WTC11 (cell line): ENCODE measurements around the gene CIB2. TPM values are rescaled to one million over a fixed set of nuclear protein-coding genes. Genes with fewer than 3 reads are reported as not detected.

ENCODE experiments used
- ATAC-seq: fragments of 200-7000 bp; cut with Tn5 transposase; 2 replicates; pipeline ENCODE4 v1.10.0; 2021; ENCODE audit warnings: mild to moderate bottlenecking, moderate library complexity
- CTCF ChIA-PET: fragments of 300-600 bp; sonication (Branson Sonifier 250); formaldehyde crosslinking; loops from one replicate; lab custom pipeline; 2021; ENCODE audit warnings: antibody characterized with exemption; lab: Charles Lee
- POLR2A ChIA-PET: fragments of 350-600 bp; sonication (Branson Sonifier 250); formaldehyde crosslinking; loops from one replicate; lab custom pipeline; 2021; ENCODE audit warnings: antibody characterized with exemption; lab: Charles Lee
- DNase-seq: peaks from one replicate; pipeline ENCODE4 v3.0.0; 2021; ENCODE audit warnings: low spot score
- H3K27ac Mint-ChIP-seq: 2 replicates; pipeline ENCODE4 v1.8.0; 2021; ENCODE audit warnings: mixed read lengths
- H3K27me3 Mint-ChIP-seq: 2 replicates; pipeline ENCODE4 v1.8.0; 2021; ENCODE audit warnings: low read depth, mild to moderate bottlenecking, moderate library complexity, mixed read lengths
- H3K36me3 Mint-ChIP-seq: 2 replicates; pipeline ENCODE4 v1.8.0; 2021; ENCODE audit warnings: mixed read lengths
- H3K4me1 Mint-ChIP-seq: 2 replicates; pipeline ENCODE4 v1.8.0; 2022; ENCODE audit warnings: mixed read lengths
- H3K4me3 Mint-ChIP-seq: 2 replicates; pipeline ENCODE4 v1.8.0; 2021; ENCODE audit warnings: mild to moderate bottlenecking, moderate library complexity, mixed read lengths
- H3K9me3 Mint-ChIP-seq: 2 replicates; pipeline ENCODE4 v1.8.0; 2021; ENCODE audit warnings: mixed read lengths
- CREB1 ChIP-seq: sonication (generic); formaldehyde crosslinking; IDR thresholded peaks from 2 replicates; pipeline ENCODE4 v1.8.0; 2023; ENCODE audit warnings: mild to moderate bottlenecking, missing genetic modification reagents
- CREM ChIP-seq: sonication (generic); formaldehyde crosslinking; IDR thresholded peaks from 2 replicates; pipeline ENCODE4 v1.8.1; 2022; ENCODE audit warnings: mild to moderate bottlenecking, missing genetic modification reagents, moderate library complexity
- E2F5 ChIP-seq: sonication (generic); formaldehyde crosslinking; IDR thresholded peaks from 2 replicates; pipeline ENCODE4 v1.8.1; 2022; ENCODE audit warnings: mild to moderate bottlenecking, moderate library complexity, missing genetic modification reagents
- FOXJ3 ChIP-seq: sonication (generic); formaldehyde crosslinking; IDR thresholded peaks from 2 replicates; pipeline ENCODE4 v1.9.0; 2021; ENCODE audit warnings: missing genetic modification reagents, mild to moderate bottlenecking, borderline replicate concordance
- GRHL2 ChIP-seq: fragments of 250-450 bp; sonication (Bioruptor Pico); IDR thresholded peaks from 2 replicates; pipeline ENCODE4 v1.8.0; 2022; ENCODE audit warnings: mild to moderate bottlenecking, moderate library complexity; ENCODE audit not compliant: insufficient replicate concordance, severe bottlenecking
- GTF2I ChIP-seq: fragments of 250-450 bp; sonication (Bioruptor Pico); conservative IDR thresholded peaks from 2 replicates; pipeline ENCODE4 v1.4.0; 2021; ENCODE audit warnings: mild to moderate bottlenecking
- HMGA2 ChIP-seq: fragments of 250-450 bp; sonication (Bioruptor Pico); IDR thresholded peaks from 2 replicates; pipeline ENCODE4 v1.4.0; 2021; ENCODE audit warnings: mild to moderate bottlenecking, moderate library complexity
- IRF1 ChIP-seq: sonication (generic); formaldehyde crosslinking; IDR thresholded peaks from 2 replicates; pipeline ENCODE4 v1.8.0; 2023; ENCODE audit warnings: missing genetic modification reagents
- IRF2 ChIP-seq: sonication (generic); formaldehyde crosslinking; IDR thresholded peaks from 2 replicates; pipeline ENCODE4 v1.8.0; 2022; ENCODE audit warnings: low read depth, missing genetic modification reagents, borderline replicate concordance
- JAZF1 ChIP-seq: fragments of 250-450 bp; sonication (Bioruptor Pico); IDR thresholded peaks from 2 replicates; pipeline ENCODE4 v1.9.0; 2021; ENCODE audit warnings: moderate library complexity, mild to moderate bottlenecking, inconsistent platforms
- MAX ChIP-seq: sonication (generic); formaldehyde crosslinking; IDR thresholded peaks from 2 replicates; pipeline ENCODE4 v1.8.0; 2022; ENCODE audit warnings: mild to moderate bottlenecking, missing genetic modification reagents
- MYBL2 ChIP-seq: sonication (generic); formaldehyde crosslinking; IDR thresholded peaks from 2 replicates; pipeline ENCODE4 v1.8.1; 2023; ENCODE audit warnings: mild to moderate bottlenecking, moderate library complexity, missing genetic modification reagents
- SP1 ChIP-seq: sonication (generic); formaldehyde crosslinking; conservative IDR thresholded peaks from 2 replicates; pipeline ENCODE4 v1.8.1; 2022; ENCODE audit warnings: missing genetic modification reagents
- ZNF121 ChIP-seq: sonication (generic); formaldehyde crosslinking; IDR thresholded peaks from 2 replicates; pipeline ENCODE4 v1.8.0; 2023; ENCODE audit warnings: missing genetic modification reagents
- ZNF263 ChIP-seq: sonication (generic); formaldehyde crosslinking; IDR thresholded peaks from 2 replicates; pipeline ENCODE4 v1.8.1; 2022; ENCODE audit warnings: low read depth, mild to moderate bottlenecking, moderate library complexity, missing genetic modification reagents
- ZNF396 ChIP-seq: fragments of 250-450 bp; sonication (Bioruptor Pico); IDR thresholded peaks from 2 replicates; pipeline ENCODE4 v1.8.0; 2021; ENCODE audit warnings: mild to moderate bottlenecking, moderate library complexity, borderline replicate concordance
- total RNA-seq: library from RNA; stranded (reverse); gene quantifications from 3 replicates; pipeline ENCODE4 v1.2.3, GENCODE V29; 2021
- TF ChIP-seq, protein P1 (sequence below): sonication (generic); formaldehyde crosslinking; IDR thresholded peaks from 2 replicates; pipeline ENCODE4 v1.8.1; 2022; ENCODE audit warnings: low read depth, mild to moderate bottlenecking, moderate library complexity, missing genetic modification reagents, borderline replicate concordance
- TF ChIP-seq, protein P2 (sequence below): sonication (generic); formaldehyde crosslinking; IDR thresholded peaks from 2 replicates; pipeline ENCODE4 v1.8.1; 2022; ENCODE audit warnings: low read depth, missing genetic modification reagents, borderline replicate concordance
- TF ChIP-seq, protein P3 (sequence below): sonication (generic); formaldehyde crosslinking; IDR thresholded peaks from 2 replicates; pipeline ENCODE4 v1.8.1; 2023; ENCODE audit warnings: mild to moderate bottlenecking, missing genetic modification reagents, moderate library complexity
- TF ChIP-seq, protein P4 (sequence below): sonication (generic); formaldehyde crosslinking; IDR thresholded peaks from 2 replicates; pipeline ENCODE4 v1.8.1; 2023; ENCODE audit warnings: mild to moderate bottlenecking, missing genetic modification reagents, moderate library complexity
- TF ChIP-seq, protein P5 (sequence below): sonication (generic); formaldehyde crosslinking; conservative IDR thresholded peaks from 2 replicates; pipeline ENCODE4 v1.8.1; 2022; ENCODE audit warnings: mild to moderate bottlenecking, missing genetic modification reagents
- TF ChIP-seq, protein P6 (sequence below): fragments of 250-450 bp; sonication (Bioruptor Pico); IDR thresholded peaks from 2 replicates; pipeline ENCODE4 v1.9.0; 2021; ENCODE audit warnings: mild to moderate bottlenecking, borderline replicate concordance

Gene CIB2
- total RNA-seq, 1 experiment from 2014 or later = 45.2 TPM

DNA sequence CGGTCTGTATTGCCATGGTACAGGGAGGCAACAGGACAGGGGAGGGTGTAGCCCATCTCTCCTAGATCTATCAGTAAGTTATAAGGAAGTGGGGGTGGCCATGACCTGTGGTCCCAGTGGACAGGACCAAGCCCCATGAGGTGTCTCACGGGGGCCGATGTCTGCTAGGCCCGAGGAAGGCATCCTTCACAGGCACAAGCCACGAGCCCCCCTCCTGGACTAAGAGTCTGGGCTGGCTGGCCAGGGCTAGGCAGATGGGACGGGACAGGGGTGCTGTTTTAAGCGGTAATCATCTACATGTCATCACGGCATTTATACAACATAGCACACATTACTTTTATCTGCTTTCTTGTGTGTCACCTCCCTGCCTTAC is 51.2 kb downstream of the CIB2 start:
- Mint-ChIP-seq H3K27me3 (peaks cover 6% of the 10 kb centered on the region), H3K4me1 (peaks cover 10% of the 10 kb centered on the region), H3K9me3 (no peaks in the 10 kb centered on the region), H3K36me3 (peaks cover 2% of the 10 kb centered on the region; the same call in 1 of the 2 replicates), H3K4me3 (no peak overlapping the region), H3K27ac (no peak overlapping the region)
- no peak for DNase-seq
- ChIA-PET CTCF (interaction anchor here (2.6 kb wide), 1 partner anchor 29 kb away, joined by 10 read pairs; no protein-coding TSS in a partner anchor), POLR2A (no interaction called here)
- ATAC-seq = no peak
- TF ChIP-seq, protein P1, sequence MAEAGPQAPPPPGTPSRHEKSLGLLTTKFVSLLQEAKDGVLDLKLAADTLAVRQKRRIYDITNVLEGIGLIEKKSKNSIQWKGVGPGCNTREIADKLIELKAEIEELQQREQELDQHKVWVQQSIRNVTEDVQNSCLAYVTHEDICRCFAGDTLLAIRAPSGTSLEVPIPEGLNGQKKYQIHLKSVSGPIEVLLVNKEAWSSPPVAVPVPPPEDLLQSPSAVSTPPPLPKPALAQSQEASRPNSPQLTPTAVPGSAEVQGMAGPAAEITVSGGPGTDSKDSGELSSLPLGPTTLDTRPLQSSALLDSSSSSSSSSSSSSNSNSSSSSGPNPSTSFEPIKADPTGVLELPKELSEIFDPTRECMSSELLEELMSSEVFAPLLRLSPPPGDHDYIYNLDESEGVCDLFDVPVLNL (CRISPR knock-in tag) = no peak
- TF ChIP-seq ZNF121 (CRISPR knock-in tag) = no peak
- TF ChIP-seq, protein P2, sequence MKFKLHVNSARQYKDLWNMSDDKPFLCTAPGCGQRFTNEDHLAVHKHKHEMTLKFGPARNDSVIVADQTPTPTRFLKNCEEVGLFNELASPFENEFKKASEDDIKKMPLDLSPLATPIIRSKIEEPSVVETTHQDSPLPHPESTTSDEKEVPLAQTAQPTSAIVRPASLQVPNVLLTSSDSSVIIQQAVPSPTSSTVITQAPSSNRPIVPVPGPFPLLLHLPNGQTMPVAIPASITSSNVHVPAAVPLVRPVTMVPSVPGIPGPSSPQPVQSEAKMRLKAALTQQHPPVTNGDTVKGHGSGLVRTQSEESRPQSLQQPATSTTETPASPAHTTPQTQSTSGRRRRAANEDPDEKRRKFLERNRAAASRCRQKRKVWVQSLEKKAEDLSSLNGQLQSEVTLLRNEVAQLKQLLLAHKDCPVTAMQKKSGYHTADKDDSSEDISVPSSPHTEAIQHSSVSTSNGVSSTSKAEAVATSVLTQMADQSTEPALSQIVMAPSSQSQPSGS = no peak
- no peak for TF ChIP-seq CREB1 (CRISPR knock-in tag)
- TF ChIP-seq, protein P3, sequence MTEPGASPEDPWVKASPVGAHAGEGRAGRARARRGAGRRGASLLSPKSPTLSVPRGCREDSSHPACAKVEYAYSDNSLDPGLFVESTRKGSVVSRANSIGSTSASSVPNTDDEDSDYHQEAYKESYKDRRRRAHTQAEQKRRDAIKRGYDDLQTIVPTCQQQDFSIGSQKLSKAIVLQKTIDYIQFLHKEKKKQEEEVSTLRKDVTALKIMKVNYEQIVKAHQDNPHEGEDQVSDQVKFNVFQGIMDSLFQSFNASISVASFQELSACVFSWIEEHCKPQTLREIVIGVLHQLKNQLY (CRISPR knock-in tag) = no peak
- TF ChIP-seq MYBL2 (CRISPR knock-in tag) = no peak
- TF ChIP-seq FOXJ3 (CRISPR knock-in tag) = no peak
- no peak for TF ChIP-seq IRF2 (CRISPR knock-in tag)
- TF ChIP-seq E2F5 (CRISPR knock-in tag) = no peak
- no peak for TF ChIP-seq IRF1 (CRISPR knock-in tag)
- TF ChIP-seq GRHL2 (CRISPR knock-in tag) = no peak
- TF ChIP-seq, protein P4, sequence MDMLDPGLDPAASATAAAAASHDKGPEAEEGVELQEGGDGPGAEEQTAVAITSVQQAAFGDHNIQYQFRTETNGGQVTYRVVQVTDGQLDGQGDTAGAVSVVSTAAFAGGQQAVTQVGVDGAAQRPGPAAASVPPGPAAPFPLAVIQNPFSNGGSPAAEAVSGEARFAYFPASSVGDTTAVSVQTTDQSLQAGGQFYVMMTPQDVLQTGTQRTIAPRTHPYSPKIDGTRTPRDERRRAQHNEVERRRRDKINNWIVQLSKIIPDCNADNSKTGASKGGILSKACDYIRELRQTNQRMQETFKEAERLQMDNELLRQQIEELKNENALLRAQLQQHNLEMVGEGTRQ = no peak
- no peak for TF ChIP-seq ZNF263 (CRISPR knock-in tag)
- TF ChIP-seq ZNF396 (CRISPR knock-in tag) = no peak
- no peak for TF ChIP-seq MAX (CRISPR knock-in tag)
- no peak for TF ChIP-seq GTF2I (CRISPR knock-in tag)
- TF ChIP-seq, all 79 proteins: peak for 0

DNA sequence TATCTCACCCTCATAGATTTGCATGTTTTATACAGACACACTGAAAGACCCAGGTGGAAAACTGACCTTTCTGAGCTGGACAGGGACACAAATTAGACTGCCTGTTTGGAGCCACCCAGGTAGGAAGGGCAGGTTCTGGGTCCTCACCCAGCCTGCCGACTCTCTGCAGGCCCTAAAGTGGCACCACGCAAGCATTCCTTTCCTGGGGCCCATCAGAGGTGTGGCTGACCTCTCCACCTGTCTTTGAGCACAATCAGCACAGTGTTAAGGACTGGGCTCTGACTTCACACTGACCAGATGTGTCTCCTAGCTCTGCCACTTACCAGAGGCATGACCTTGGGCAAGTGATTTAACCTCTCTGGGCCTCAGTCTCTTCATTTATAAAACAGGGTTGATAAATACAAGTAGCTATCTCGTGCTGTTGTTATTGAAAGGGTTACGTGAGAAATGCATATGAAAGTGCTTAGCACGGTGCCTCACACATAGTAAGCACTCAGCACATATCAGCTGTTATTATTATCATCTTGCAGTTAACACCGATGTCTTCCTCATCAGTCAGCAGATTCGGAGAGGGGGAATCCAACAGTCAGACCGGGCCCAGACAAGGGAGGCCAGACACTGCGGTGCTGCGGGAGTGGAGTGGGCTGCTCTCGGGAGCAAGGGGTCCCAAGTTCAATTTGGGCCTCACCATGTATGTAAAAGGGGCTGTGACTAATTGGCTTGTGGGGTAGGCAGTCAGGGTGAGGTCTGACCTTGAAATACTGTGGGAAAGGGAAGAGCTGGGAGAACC is 51.8 kb downstream of the CIB2 start:
- peaks cover 10% of the 10 kb centered on the region for H3K4me1 Mint-ChIP-seq
- H3K9me3 Mint-ChIP-seq = no peaks in the 10 kb centered on the region
- H3K36me3 Mint-ChIP-seq = peaks cover 2% of the 10 kb centered on the region; the same call in 1 of the 2 replicates
- ATAC-seq = no peak
- H3K27me3 Mint-ChIP-seq = peaks cover 6% of the 10 kb centered on the region
- no peak for DNase-seq
- POLR2A ChIA-PET = no interaction called here
- no peak overlapping the region for H3K27ac Mint-ChIP-seq
- CTCF ChIA-PET = interaction anchor here (2.6 kb wide), 1 partner anchor 29 kb away, joined by 10 read pairs; no protein-coding TSS in a partner anchor
- no peak overlapping the region for H3K4me3 Mint-ChIP-seq
- TF ChIP-seq HMGA2 (no peak), JAZF1 (no peak), SP1 (CRISPR knock-in tag) (no peak), CREM (CRISPR knock-in tag) (no peak), MAX (CRISPR knock-in tag) (no peak)
- TF ChIP-seq, protein P5, sequence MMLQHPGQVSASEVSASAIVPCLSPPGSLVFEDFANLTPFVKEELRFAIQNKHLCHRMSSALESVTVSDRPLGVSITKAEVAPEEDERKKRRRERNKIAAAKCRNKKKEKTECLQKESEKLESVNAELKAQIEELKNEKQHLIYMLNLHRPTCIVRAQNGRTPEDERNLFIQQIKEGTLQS (CRISPR knock-in tag) = no peak
- TF ChIP-seq, protein P6, sequence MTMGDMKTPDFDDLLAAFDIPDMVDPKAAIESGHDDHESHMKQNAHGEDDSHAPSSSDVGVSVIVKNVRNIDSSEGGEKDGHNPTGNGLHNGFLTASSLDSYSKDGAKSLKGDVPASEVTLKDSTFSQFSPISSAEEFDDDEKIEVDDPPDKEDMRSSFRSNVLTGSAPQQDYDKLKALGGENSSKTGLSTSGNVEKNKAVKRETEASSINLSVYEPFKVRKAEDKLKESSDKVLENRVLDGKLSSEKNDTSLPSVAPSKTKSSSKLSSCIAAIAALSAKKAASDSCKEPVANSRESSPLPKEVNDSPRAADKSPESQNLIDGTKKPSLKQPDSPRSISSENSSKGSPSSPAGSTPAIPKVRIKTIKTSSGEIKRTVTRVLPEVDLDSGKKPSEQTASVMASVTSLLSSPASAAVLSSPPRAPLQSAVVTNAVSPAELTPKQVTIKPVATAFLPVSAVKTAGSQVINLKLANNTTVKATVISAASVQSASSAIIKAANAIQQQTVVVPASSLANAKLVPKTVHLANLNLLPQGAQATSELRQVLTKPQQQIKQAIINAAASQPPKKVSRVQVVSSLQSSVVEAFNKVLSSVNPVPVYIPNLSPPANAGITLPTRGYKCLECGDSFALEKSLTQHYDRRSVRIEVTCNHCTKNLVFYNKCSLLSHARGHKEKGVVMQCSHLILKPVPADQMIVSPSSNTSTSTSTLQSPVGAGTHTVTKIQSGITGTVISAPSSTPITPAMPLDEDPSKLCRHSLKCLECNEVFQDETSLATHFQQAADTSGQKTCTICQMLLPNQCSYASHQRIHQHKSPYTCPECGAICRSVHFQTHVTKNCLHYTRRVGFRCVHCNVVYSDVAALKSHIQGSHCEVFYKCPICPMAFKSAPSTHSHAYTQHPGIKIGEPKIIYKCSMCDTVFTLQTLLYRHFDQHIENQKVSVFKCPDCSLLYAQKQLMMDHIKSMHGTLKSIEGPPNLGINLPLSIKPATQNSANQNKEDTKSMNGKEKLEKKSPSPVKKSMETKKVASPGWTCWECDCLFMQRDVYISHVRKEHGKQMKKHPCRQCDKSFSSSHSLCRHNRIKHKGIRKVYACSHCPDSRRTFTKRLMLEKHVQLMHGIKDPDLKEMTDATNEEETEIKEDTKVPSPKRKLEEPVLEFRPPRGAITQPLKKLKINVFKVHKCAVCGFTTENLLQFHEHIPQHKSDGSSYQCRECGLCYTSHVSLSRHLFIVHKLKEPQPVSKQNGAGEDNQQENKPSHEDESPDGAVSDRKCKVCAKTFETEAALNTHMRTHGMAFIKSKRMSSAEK = no peak
